T47D (cell line): ENCODE measurements around the gene ABCB11.

Experiments used
- DNase-seq, 2 experiments: peaks; one replicate each; pipeline versions ENCODE4 v3.0.0 to v3.0.0-alpha.2; 2011 to 2012; ENCODE audit warnings: low read depth in 1 of 2, low spot score in 1 of 2
- JUND ChIP-seq: IDR thresholded peaks from 2 replicates; pipeline ENCODE4 v1.6.1; 2012; ENCODE audit warnings: low read depth
- in situ Hi-C: cut with HindIII; loops from 2 replicates; pipeline ENCODE4 v1.10.0; 2016; ENCODE audit warnings: low sequenced_read_pairs, low pct_unique_long_range_greater_than_20kb

Gene ABCB11

DNA sequence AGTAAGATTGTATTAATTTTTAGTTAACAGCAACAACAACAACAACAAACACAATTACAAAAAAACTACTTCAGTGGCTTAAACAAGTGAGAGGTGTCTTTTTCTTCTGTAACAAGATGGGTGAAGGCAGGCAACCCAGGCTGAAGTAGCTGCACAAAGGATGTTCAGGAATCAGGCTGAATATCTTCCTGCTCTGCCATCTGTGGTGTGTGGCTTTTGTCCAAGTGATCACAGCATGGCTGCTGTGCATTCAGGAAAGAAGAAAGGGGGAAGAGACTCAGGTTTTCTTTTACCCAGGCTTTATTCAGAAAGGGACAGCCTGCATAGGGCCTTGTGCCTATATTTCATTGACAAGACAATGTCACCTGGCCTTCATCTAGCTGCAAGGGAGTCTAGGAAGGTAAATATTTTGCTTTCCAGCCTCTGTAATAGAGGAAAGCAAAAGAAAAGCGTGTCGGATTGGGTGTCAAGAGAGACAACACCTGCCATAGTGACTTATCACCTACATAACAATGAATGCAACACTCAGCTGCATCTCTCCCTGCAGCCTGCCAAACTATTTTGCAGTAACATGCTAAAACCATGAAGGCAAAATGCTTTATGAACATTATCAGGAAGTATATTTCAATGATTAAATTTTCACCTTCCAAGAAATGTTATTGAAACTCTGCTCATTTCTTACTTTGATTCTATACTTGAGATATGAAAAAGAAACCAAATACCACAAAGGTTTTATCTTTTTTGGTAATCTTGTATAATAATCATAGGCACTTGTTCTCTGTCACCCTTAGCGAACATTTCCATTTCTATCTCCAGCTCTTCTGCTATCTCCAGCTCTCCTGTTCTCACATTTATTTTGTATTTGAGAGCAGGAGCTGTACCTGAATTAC is 115.4 kb downstream of the ABCB11 start:
- DNase-seq = no peak
- TF ChIP-seq JUND = no peak
- in situ Hi-C loops = no loop called here

DNA sequence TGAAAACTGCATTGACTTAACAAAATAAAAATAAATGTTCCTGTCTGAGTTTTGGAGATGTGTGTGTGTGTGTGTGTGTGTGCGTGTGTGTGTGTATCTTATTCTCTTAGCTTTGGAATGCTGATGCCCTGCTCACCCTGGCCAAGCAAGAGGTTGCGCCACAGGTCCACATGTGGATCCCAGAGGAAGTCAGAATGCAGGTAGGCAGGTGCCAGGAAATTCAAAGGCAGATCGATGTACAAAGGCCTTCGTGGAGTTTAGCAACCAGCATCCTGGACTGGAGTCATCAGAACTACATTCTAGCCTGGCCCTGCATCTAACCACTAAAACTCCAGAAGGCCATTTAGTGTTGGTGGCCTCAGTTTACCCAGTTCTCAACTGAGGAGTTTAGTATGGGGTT is 117.6 kb downstream of the ABCB11 start:
- in situ Hi-C loops = no loop called here
- TF ChIP-seq JUND = no peak
- DNase-seq = no peak

DNA sequence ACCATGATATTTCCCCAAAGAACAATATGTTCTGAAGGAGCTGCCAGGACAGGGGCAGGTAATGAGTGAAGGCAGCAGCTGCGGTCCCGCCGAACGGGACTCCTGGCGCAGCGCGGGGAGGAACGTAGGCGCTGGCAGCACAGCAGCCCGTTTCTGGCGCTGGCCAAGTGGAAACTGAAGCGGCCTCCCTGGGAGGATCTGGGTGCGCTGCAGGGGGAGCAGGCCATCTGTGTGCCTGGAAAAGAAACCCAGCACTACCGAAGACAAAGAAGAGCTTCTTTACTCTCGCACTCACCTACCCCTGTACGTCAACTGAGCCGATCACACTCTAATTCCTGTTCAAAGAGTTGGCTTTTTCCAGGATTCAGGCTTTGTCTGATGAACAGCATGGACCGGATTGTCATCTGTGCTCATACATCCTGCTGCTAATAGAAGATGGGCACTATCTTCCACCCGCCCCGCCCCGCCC is 118.2 kb downstream of the ABCB11 start:
- in situ Hi-C loops = no loop called here
- DNase-seq = no peak
- TF ChIP-seq JUND = no peak

- no peak for TF ChIP-seq JUND
- no peak for DNase-seq
- in situ Hi-C loops = no loop called here
These were observed 118.7 kb downstream of the ABCB11 start for GRCh38 chr2:168912466-168912865.

DNA sequence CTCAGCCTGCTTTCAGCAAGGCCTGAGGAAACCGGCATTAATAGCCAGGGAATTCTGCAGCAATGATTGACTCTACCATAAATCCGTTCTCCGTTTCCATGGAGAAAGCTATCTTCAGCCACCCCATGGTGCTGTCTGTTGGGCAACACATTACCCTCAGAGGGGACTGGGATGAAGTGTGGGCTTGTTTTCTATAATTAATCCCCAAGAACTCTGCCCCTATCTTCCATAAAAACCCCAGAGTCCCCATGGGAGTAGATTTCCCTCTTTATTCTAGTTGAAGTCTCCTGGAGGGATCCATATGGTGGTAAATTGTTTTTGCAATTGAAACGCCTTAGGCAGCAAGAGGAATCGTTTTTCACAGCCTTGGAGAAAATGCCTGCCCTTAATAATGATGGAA is 120.8 kb downstream of the ABCB11 start:
- in situ Hi-C loops = no loop called here
- no peak for TF ChIP-seq JUND
- no peak for DNase-seq

- in situ Hi-C loops = no loop called here
- no peak for TF ChIP-seq JUND
These were observed 123.0 kb downstream of the ABCB11 start for GRCh38 chr2:168907940-168908662.

DNA sequence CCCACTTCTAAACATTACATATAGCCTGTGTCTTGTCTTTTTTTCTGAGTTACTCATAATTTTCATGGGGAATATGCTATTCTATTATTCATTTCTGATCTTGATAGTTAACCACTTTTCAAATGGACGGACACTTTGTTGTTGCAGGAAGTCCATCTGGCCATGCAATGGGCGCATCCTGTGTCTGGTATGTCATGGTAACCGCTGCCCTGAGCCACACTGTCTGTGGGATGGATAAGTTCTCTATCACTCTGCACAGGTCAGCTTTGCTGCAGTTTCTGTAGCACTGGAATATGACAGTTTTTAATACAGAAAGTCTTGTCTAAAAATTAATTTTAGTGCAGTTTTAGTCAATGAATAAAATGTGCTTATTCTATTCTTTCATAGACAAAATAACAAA is 126.8 kb downstream of the ABCB11 start:
- no peak for TF ChIP-seq JUND
- DNase-seq = no peak
- in situ Hi-C loops = no loop called here

More at GRCh38 chr2:168907940-168908662, 123.0 kb downstream of the ABCB11 start:
- DNase-seq = no peak

DNA sequence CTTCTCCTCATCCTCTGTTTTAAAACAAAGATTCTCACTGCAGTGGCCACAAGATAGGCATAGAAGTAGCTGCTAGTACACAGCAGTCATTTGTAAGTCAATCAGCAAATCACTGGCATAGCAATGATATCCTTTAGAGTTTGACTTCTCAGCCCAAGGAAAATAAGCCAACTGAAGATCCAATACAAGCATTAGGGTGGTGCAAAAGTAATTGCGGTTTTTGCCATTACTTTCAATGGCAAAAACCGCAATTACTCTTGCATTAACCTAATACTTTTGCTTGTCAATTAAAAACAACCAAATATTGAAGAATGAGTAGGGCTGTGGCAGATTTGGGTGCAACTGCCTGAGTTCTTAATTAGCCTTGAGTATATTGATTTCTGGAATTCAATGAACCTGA is 127.2 kb downstream of the ABCB11 start:
- no peak for DNase-seq
- TF ChIP-seq JUND = no peak
- in situ Hi-C loops = no loop called here

GRCh38 chr2:168901003-168901402 is 130.1 kb downstream of the ABCB11 start, which contains the start of gene G6PC2:
Gene G6PC2, plus strand, starts transcription at chr2:168901291. Its CDS starts 41 bp downstream, at chr2:168901332.
- no peak for TF ChIP-seq JUND
- in situ Hi-C loops = no loop called here
- DNase-seq = no peak

- in situ Hi-C loops = no loop called here
- TF ChIP-seq JUND = no peak
- no peak for DNase-seq
These were observed 133.7 kb downstream of the ABCB11 start for GRCh38 chr2:168897449-168897848.

- in situ Hi-C loops = no loop called here
- no peak for TF ChIP-seq JUND
These were observed 134.3 kb downstream of the ABCB11 start for GRCh38 chr2:168896783-168897182.

DNA sequence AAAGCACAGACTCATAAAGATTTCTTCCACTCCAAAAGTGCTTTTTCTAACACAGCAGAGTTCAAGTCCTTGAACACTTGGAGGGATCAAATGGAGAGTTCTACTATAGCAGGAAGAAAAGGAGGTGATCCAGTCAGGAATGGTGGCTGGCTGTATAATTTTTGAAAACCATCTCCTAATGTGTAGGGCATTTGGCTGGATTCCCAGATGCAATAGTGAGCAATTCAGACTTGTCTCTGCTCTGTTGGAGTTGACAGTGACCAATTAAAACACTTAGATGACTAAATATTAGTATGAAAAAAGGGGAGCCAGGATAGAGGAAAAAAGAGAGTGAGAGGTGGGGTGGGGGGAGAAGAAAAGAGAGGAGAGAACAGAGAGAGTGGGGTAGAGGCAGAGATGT is 135.4 kb downstream of the ABCB11 start:
- in situ Hi-C loops = no loop called here
- DNase-seq = no peak
- no peak for TF ChIP-seq JUND

More at GRCh38 chr2:168896783-168897182, 134.3 kb downstream of the ABCB11 start:
- no peak for DNase-seq

GRCh38 chr2:168894720-168895119 is 136.4 kb downstream of the ABCB11 start:
- TF ChIP-seq JUND = no peak
- in situ Hi-C loops = no loop called here
- DNase-seq = no peak
